H1 (cell line): Measurements from ENCODE around the gene FHIT. TPM values are rescaled to one million over a fixed set of nuclear protein-coding genes. Genes with fewer than 3 reads are reported as not detected.

ENCODE experiments used
- CTCF ChIA-PET: fragments of 300-600 bp; sonication (Branson Sonifier 250); formaldehyde crosslinking; loops from one replicate; lab custom pipeline; 2021; ENCODE audit not compliant: partially characterized antibody; lab: Charles Lee
- POLR2A ChIA-PET: fragments of 300-600 bp; sonication (Branson Sonifier 250); formaldehyde crosslinking; loops from one replicate; lab custom pipeline; 2021; ENCODE audit warnings: inconsistent platforms; ENCODE audit not compliant: partially characterized antibody; lab: Charles Lee
- DNase-seq, 2 experiments: peaks; one replicate each; pipeline versions ENCODE4 v3.0.0 to v3.0.0-alpha.2; 2010 to 2022; ENCODE audit warnings: low spot score in 2 of 2, low read depth in 1 of 2, mixed read lengths in 1 of 2
- FAIRE-seq: peaks from 2 replicates; lab custom pipeline; 2011; peaks lifted over from hg19 to GRCh38; lab: Jason Lieb, UNC
- H2AFZ ChIP-seq: 2 replicates; pipeline ENCODE4 v1.8.1; 2012; ENCODE audit warnings: low read length, inconsistent platforms
- H2AK5ac ChIP-seq: 2 replicates; pipeline ENCODE4 v1.6.1; 2013; ENCODE audit warnings: low read depth, low read length
- H2BK120ac ChIP-seq: replicated peaks from 2 replicates; pipeline ENCODE3; 2013; ENCODE audit warnings: low read depth, low read length, inconsistent platforms
- H2BK12ac ChIP-seq: 2 replicates; pipeline ENCODE4 v1.6.1; 2013; ENCODE audit warnings: low read depth, low read length
- H2BK15ac ChIP-seq: 2 replicates; pipeline ENCODE4 v1.6.1; 2013; ENCODE audit warnings: low read length
- H2BK20ac ChIP-seq: 2 replicates; pipeline ENCODE4 v1.6.1; 2013; ENCODE audit warnings: low read length
- H2BK5ac ChIP-seq: 2 replicates; pipeline ENCODE4 v1.6.1; 2013; ENCODE audit warnings: low read depth, low read length
- H3K14ac ChIP-seq: 2 replicates; pipeline ENCODE4 v1.6.1; 2013; ENCODE audit warnings: inconsistent platforms; ENCODE audit not compliant: insufficient read length
- H3K18ac ChIP-seq: 2 replicates; pipeline ENCODE4 v1.6.1; 2013; ENCODE audit warnings: low read length; ENCODE audit errors: extremely low read depth
- H3K23ac ChIP-seq: 2 replicates; pipeline ENCODE4 v1.6.1; 2013; ENCODE audit warnings: inconsistent platforms; ENCODE audit not compliant: insufficient read length
- H3K23me2 ChIP-seq: 2 replicates; pipeline ENCODE4 v1.6.1; 2013; ENCODE audit warnings: low read depth, low read length
- H3K27ac ChIP-seq: 2 replicates; pipeline ENCODE4 v1.6.1; 2011; ENCODE audit warnings: low read depth, low read length, inconsistent platforms
- H3K27me3 ChIP-seq, 4 experiments: replicated peaks in 1 of 4; 1 replicate in 1 of 4; 2 replicates in 3 of 4; pipeline versions ENCODE4 v1.6.1 to v1.8.1; 2011 to 2013; ENCODE audit warnings: low read length in 3 of 4, mild to moderate bottlenecking in 3 of 4, inconsistent platforms in 2 of 4, mixed read lengths in 2 of 4, moderate library complexity in 1 of 4; ENCODE audit not compliant: control insufficient read depth in 3 of 4, insufficient read depth in 3 of 4; ENCODE audit errors: extremely low read depth in 1 of 4
- H3K36me3 ChIP-seq, 4 experiments: 2 replicates each; pipeline versions ENCODE4 v1.6.1 to v1.8.1; 2011 to 2013; ENCODE audit warnings: mild to moderate bottlenecking in 4 of 4, low read length in 3 of 4, moderate library complexity in 2 of 4, control low read depth in 1 of 4, inconsistent platforms in 1 of 4; ENCODE audit not compliant: insufficient read depth in 4 of 4, control insufficient read depth in 2 of 4
- H3K4ac ChIP-seq: replicated peaks from 2 replicates; pipeline ENCODE3; 2013; ENCODE audit warnings: low read length, low read depth, mixed read lengths, inconsistent platforms; ENCODE audit not compliant: insufficient read length
- H3K4me1 ChIP-seq, 4 experiments: replicated peaks in 1 of 4; 1 replicate in 1 of 4; 2 replicates in 3 of 4; pipeline versions ENCODE4 v1.6.1 to v1.8.1; 2011 to 2013; ENCODE audit warnings: low read length in 3 of 4, inconsistent platforms in 2 of 4, mixed read lengths in 1 of 4; ENCODE audit not compliant: insufficient read depth in 4 of 4, control insufficient read depth in 3 of 4
- H3K4me2 ChIP-seq, 2 experiments: 2 replicates each; pipeline versions ENCODE4 v1.6.1 to v1.8.1; 2011 to 2013; ENCODE audit warnings: low read depth in 2 of 2, low read length in 2 of 2, control low read depth in 1 of 2, inconsistent platforms in 1 of 2, mild to moderate bottlenecking in 1 of 2; ENCODE audit not compliant: insufficient read depth in 1 of 2
- H3K4me3 ChIP-seq, 4 experiments: fragments of 200-600, 300-600 bp in 1 of 4; sonication (generic), shearing (Covaris generic), sonication (Bioruptor Twin) in 1 of 4; 2 replicates each; pipeline versions ENCODE4 v1.5.1 to v1.8.1; 2011 to 2016; ENCODE audit warnings: low read length in 4 of 4, low read depth in 3 of 4, control low read depth in 2 of 4, inconsistent platforms in 2 of 4, mild to moderate bottlenecking in 2 of 4, mixed read lengths in 1 of 4, moderate library complexity in 1 of 4; ENCODE audit not compliant: insufficient read depth in 2 of 4; ENCODE audit errors: extremely low read depth in 1 of 4
- H3K56ac ChIP-seq: replicated peaks from 2 replicates; pipeline ENCODE3; 2013; ENCODE audit warnings: low read depth, mild to moderate bottlenecking, mixed read lengths, low read length, inconsistent platforms; ENCODE audit not compliant: insufficient read length
- H3K79me1 ChIP-seq: 2 replicates; pipeline ENCODE4 v1.6.1; 2013; ENCODE audit warnings: low read depth, low read length, control low read depth
- H3K79me2 ChIP-seq, 2 experiments: 2 replicates each; pipeline versions ENCODE4 v1.6.1 to v1.8.1; 2012 to 2013; ENCODE audit warnings: low read length in 2 of 2, mild to moderate bottlenecking in 2 of 2, inconsistent platforms in 1 of 2; ENCODE audit not compliant: insufficient read depth in 2 of 2, control insufficient read depth in 1 of 2
- H3K9ac ChIP-seq, 4 experiments: replicated peaks in 1 of 4; 1 replicate in 1 of 4; 2 replicates in 3 of 4; pipeline versions ENCODE4 v1.6.1 to v1.8.1; 2011 to 2013; ENCODE audit warnings: low read depth in 3 of 4, low read length in 3 of 4, control low read depth in 2 of 4, mild to moderate bottlenecking in 2 of 4, moderate library complexity in 2 of 4, inconsistent platforms in 1 of 4; ENCODE audit errors: extremely low read depth in 1 of 4
- H3K9me3 ChIP-seq, 2 experiments: 2 replicates each; pipeline versions ENCODE4 v1.6.1 to v1.8.1; 2012 to 2013; ENCODE audit warnings: mild to moderate bottlenecking in 2 of 2, moderate library complexity in 2 of 2, control low read depth in 1 of 2, inconsistent platforms in 1 of 2, low read depth in 1 of 2, low read length in 1 of 2, mixed read lengths in 1 of 2; ENCODE audit not compliant: insufficient read depth in 2 of 2
- H4K20me1 ChIP-seq, 2 experiments: replicated peaks in 1 of 2; 2 replicates each; pipeline versions ENCODE3 to v1.8.1; 2011 to 2013; ENCODE audit warnings: inconsistent platforms in 2 of 2, low read length in 2 of 2, mild to moderate bottlenecking in 1 of 2; ENCODE audit not compliant: insufficient read depth in 2 of 2, control insufficient read depth in 1 of 2
- H4K5ac ChIP-seq: 2 replicates; pipeline ENCODE4 v1.6.1; 2013; ENCODE audit warnings: low read length, low read depth, mixed read lengths, inconsistent platforms; ENCODE audit not compliant: insufficient read length
- H4K8ac ChIP-seq: 2 replicates; pipeline ENCODE4 v1.8.0; 2013; ENCODE audit warnings: mild to moderate bottlenecking, moderate library complexity, low read length, inconsistent platforms; ENCODE audit not compliant: insufficient read depth; ENCODE audit errors: extremely low read depth
- H4K91ac ChIP-seq: replicated peaks from 2 replicates; pipeline ENCODE3; 2013; ENCODE audit warnings: low read length, mixed read lengths, inconsistent platforms; ENCODE audit not compliant: insufficient read length
- ASH2L ChIP-seq: fragments of 200-600, 300-600 bp; sonication (generic); IDR thresholded peaks from one replicate; pipeline ENCODE4 v1.7.1; 2017; ENCODE audit warnings: low read length
- CBX8 ChIP-seq: fragments of 300-800, 300-1000 bp; sonication (generic); IDR thresholded peaks from 2 replicates; pipeline ENCODE4 v1.7.1; 2016; ENCODE audit warnings: low read depth, low read length, borderline replicate concordance
- CEBPB ChIP-seq: IDR thresholded peaks from 2 replicates; pipeline ENCODE4 v1.6.1; 2012; ENCODE audit warnings: low read depth, low read length
- HDAC6 ChIP-seq: IDR thresholded peaks from one replicate; pipeline ENCODE4 v1.7.1; 2012; ENCODE audit warnings: low read depth, mild to moderate bottlenecking, inconsistent platforms, low read length, moderate library complexity
- RBBP5 ChIP-seq: IDR thresholded peaks from 2 replicates; pipeline ENCODE4 v1.7.1; 2012; ENCODE audit warnings: low read depth, mild to moderate bottlenecking, inconsistent platforms, low read length, moderate library complexity, borderline replicate concordance
- SAP30 ChIP-seq: fragments of 300-600 bp; sonication (generic); IDR thresholded peaks from 2 replicates; pipeline ENCODE4 v1.7.1; 2012; ENCODE audit warnings: low read length, moderate library complexity, mild to moderate bottlenecking, inconsistent platforms; ENCODE audit not compliant: insufficient read depth, insufficient replicate concordance
- WGBS, 2 experiments: shearing (Covaris generic) in 1 of 2; methylation state at CpG; one replicate each; pipeline versions ENCODE4 v1.1.6 to v1.1.7; 2013 to 2015; ENCODE audit warnings: low lambda C conversion rate in 2 of 2, mixed read lengths in 2 of 2, inconsistent platforms in 1 of 2, low coverage in 1 of 2, missing lambda C conversion rate in 1 of 2; ENCODE audit not compliant: insufficient replicate concordance in 2 of 2, insufficient coverage in 1 of 2, insufficient read length in 1 of 2; ENCODE audit errors: extremely low coverage in 1 of 2, missing lambda C conversion rate in 1 of 2; 5-methylcytosine and 5-hydroxymethylcytosine counted together
- polyA plus RNA-seq, 7 experiments: library from polyadenylated mRNA; depleted of rRNA in 3 of 7; stranded (reverse) in 5 of 7; unstranded in 2 of 7; fragments of >200 nt in 5 of 7; fragments of 200-250 nt in 2 of 7; gene quantifications; 1 replicate in 5 of 7; 2 replicates in 1 of 7; 4 replicates in 1 of 7; pipeline versions ENCODE4 v1.2.1 to v1.2.3, GENCODE V29; 2011 to 2013; ENCODE audit warnings: missing spikeins in 2 of 7, mixed read lengths in 2 of 7
- total RNA-seq: library from RNA; stranded (reverse); fragmentation: NEBNext Ultra II Directional; extraction: Animal tissue kit (Norgen Biotek cat#: 25700); gene quantifications from 2 replicates; pipeline ENCODE4 v1.2.1, GENCODE V29; 2021

Gene FHIT
- total and polyA plus RNA-seq, 2 of the 8 experiments (the other 6 are each of a cell fraction or from before 2014, with no cell fraction given) = 1.2 to 3.2 TPM

- FAIRE-seq = no peak
- 95% methylated on average over 4 of the region's 4 CpGs; no CpG with 5 or more reads in 1 of the 2 experiments for WGBS, 2 experiments
- CTCF ChIA-PET = no interaction called here
Measured at GRCh38 chr3:60228823-60229222, 1022.4 kb downstream of the FHIT start.

More at GRCh38 chr3:60228823-60229222, 1022.4 kb downstream of the FHIT start:
- H4K20me1 ChIP-seq = no peaks in the 10 kb centered on the region
- H2AK5ac ChIP-seq = no peak overlapping the region
- H3K4me1 ChIP-seq = no peaks in the 10 kb centered on the region
- no peaks in the 10 kb centered on the region for H3K79me2 ChIP-seq
- H3K27ac ChIP-seq = no peak overlapping the region
- no peak overlapping the region for H2BK120ac ChIP-seq
- no peak overlapping the region for H2BK20ac ChIP-seq
- no peaks in the 10 kb centered on the region for H3K9me3 ChIP-seq
- H3K4ac ChIP-seq = no peak overlapping the region
- H3K23me2 ChIP-seq = no peaks in the 10 kb centered on the region
- DNase-seq = no peak
- H3K79me1 ChIP-seq = no peaks in the 10 kb centered on the region
- H3K14ac ChIP-seq = no peak overlapping the region
- no peak overlapping the region for H3K56ac ChIP-seq
- H3K36me3 ChIP-seq = no peaks in the 10 kb centered on the region
- H3K23ac ChIP-seq = no peak overlapping the region
- no peak overlapping the region for H3K9ac ChIP-seq
- H4K5ac ChIP-seq = no peak overlapping the region
- H2AFZ ChIP-seq = no peak overlapping the region
- POLR2A ChIA-PET = no interaction called here
- H3K4me3 ChIP-seq = no peak overlapping the region
- no peaks in the 10 kb centered on the region for H3K27me3 ChIP-seq
- no peak overlapping the region for H3K18ac ChIP-seq
- no peak for TF ChIP-seq CBX8
- no peak for TF ChIP-seq ASH2L
- TF ChIP-seq RBBP5 = no peak
- no peak for TF ChIP-seq SAP30
- no peak for TF ChIP-seq CEBPB
- TF ChIP-seq HDAC6 = no peak
- no peak overlapping the region for H4K91ac ChIP-seq
- H3K4me2 ChIP-seq = no peak overlapping the region
- H4K8ac ChIP-seq = no peak overlapping the region
- H2BK15ac ChIP-seq = no peak overlapping the region
- no peak overlapping the region for H2BK12ac ChIP-seq
- H2BK5ac ChIP-seq = no peak overlapping the region
